Body of pancreas (tissue), 4 donors: ENCODE results near the gene EML3. TPM values are rescaled to one million over a fixed set of nuclear protein-coding genes. Genes with fewer than 3 reads are reported as not detected.

Experiments
- ATAC-seq: fragments of 150-250 bp; one replicate; pipeline ENCODE4 v1.9.1; 2016
- DNase-seq, 4 donors: peaks; one replicate each; pipeline ENCODE4 v3.0.0-alpha.2; 2019
- H3K27ac ChIP-seq, 4 donors: fragments of 200-600 bp; sonication (generic); 1 replicate in 3 of 4; 2 replicates in 1 of 4; pipeline versions ENCODE4 v1.5.1 to v1.6.1; 2016 to 2019; ENCODE audit warnings: mild to moderate bottlenecking in 1 of 4, mixed read lengths in 1 of 4, moderate library complexity in 1 of 4
- H3K27me3 ChIP-seq, 2 donors: fragments of 200-600 bp; sonication (generic); one replicate each; pipeline ENCODE4 v1.6.0; 2016; ENCODE audit warnings: mild to moderate bottlenecking in 1 of 2
- H3K36me3 ChIP-seq, 2 donors: fragments of 200-600 bp; sonication (generic); replicated peaks in 1 of 2; 2 replicates each; pipeline ENCODE4 v1.5.1; 2016; ENCODE audit warnings: low read depth in 2 of 2; ENCODE audit not compliant: insufficient read depth in 1 of 2
- H3K4me1 ChIP-seq: fragments of 200-600 bp; sonication (generic); one replicate; pipeline ENCODE4 v1.6.0; 2016
- H3K4me3 ChIP-seq, 2 donors: fragments of 200-600 bp; sonication (generic); 1 replicate in 1 of 2; 2 replicates in 1 of 2; pipeline ENCODE4 v1.5.1; 2016 to 2019
- H3K9me3 ChIP-seq, 3 donors: fragments of 200-600 bp; sonication (generic); 1 replicate in 2 of 3; 2 replicates in 1 of 3; pipeline ENCODE4 v1.5.1; 2016
- POLR2A ChIP-seq, 3 donors: fragments of 450-650 bp; IDR thresholded peaks; one replicate each; pipeline ENCODE4 v1.6.1; 2016; ENCODE audit warnings: antibody characterized with exemption in 3 of 3, mild to moderate bottlenecking in 2 of 3
- WGBS, 2 donors: methylation state at CpG; one replicate each; pipeline ENCODE4 v1.1.5; 2017; 5-methylcytosine and 5-hydroxymethylcytosine counted together
- intact Hi-C: fragments of 100-400 bp; cut with DNase I; formaldehyde crosslinking; loops from one replicate; pipeline ENCODE4 v1.15.1; 2023
- total RNA-seq, 2 donors: library from RNA; depleted of rRNA; stranded (reverse); fragments of >200 nt; gene quantifications; one replicate each; pipeline ENCODE4 v1.1.0, GENCODE V29; 2016
- TF ChIP-seq, protein P1 (sequence below), 7 experiments: fragments of 450-650 bp in 4 of 7; fragments of 200-600 bp in 3 of 7; sonication (generic) in 3 of 7; IDR thresholded peaks; one replicate each; pipeline ENCODE4 v1.5.1; 2016 to 2019; ENCODE audit warnings: antibody characterized with exemption in 7 of 7

EML3 gene
- total RNA-seq, 2 donors from 2014 or later: 31.4 to 69.9 TPM

DNA sequence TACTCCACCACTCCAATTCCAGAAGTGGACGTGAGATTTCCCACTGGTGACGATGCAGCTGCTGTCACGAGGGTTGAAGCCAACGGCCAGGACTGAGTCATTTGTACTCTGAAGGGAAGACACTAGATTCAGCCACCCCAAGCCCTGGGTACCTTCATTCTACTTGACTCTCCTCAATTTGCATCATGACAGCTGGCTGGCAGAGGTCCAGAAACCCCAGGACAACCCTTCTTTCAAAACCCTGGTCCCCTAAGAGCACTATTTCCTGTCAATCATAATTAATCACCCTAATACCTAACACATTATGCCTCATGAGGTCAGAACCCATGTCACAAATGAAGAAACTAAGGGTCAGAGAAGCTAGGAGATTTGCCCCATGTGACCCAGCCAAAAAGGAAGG, 4.9 kb downstream of the EML3 start:
- intact Hi-C loops: no loop called here
- no peaks in the 10 kb centered on the region for H3K27me3 ChIP-seq
- ATAC-seq (no peak), DNase-seq (no peak)
- H3K4me3 ChIP-seq: no peak overlapping the region
- H3K36me3 ChIP-seq: no peaks in the 10 kb centered on the region
- H3K9me3 ChIP-seq: no peaks in the 10 kb centered on the region
- WGBS, 2 donors: 87 to 96% methylated on average over 3 to 4 of the region's 4 CpGs
- TF ChIP-seq POLR2A (IDR thresholded peaks at IDR 0.05): no peak
- TF ChIP-seq, protein P1, sequence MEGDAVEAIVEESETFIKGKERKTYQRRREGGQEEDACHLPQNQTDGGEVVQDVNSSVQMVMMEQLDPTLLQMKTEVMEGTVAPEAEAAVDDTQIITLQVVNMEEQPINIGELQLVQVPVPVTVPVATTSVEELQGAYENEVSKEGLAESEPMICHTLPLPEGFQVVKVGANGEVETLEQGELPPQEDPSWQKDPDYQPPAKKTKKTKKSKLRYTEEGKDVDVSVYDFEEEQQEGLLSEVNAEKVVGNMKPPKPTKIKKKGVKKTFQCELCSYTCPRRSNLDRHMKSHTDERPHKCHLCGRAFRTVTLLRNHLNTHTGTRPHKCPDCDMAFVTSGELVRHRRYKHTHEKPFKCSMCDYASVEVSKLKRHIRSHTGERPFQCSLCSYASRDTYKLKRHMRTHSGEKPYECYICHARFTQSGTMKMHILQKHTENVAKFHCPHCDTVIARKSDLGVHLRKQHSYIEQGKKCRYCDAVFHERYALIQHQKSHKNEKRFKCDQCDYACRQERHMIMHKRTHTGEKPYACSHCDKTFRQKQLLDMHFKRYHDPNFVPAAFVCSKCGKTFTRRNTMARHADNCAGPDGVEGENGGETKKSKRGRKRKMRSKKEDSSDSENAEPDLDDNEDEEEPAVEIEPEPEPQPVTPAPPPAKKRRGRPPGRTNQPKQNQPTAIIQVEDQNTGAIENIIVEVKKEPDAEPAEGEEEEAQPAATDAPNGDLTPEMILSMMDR (IDR thresholded peaks at IDR 0.05): no peak
- H3K4me1 ChIP-seq: peaks cover 16% of the 10 kb centered on the region
- no peak overlapping the region for H3K27ac ChIP-seq

DNA sequence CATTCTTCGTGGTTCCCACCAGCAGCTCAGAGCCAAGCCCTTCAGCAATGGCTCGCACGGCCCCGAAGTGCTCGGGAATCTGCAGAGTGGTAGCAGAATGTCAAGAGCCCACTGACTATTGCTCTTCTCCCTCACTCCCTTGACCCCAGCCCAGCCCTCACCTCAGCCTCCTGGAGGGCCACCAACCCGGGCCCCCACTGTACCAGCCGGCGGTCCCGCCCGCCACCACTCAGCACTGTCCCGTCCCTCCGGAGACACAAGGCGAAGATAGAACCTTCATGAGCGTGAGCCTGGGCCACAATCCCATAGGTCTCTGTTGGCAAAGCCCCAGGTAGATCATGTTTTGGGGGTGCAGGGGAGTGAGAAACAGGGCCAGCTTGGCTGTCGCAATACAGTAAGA, 6.7 kb downstream of the EML3 start:
- Histone ChIP-seq H3K4me3 (no peak overlapping the region), H3K4me1 (peaks cover 14% of the 10 kb centered on the region), H3K9me3 (no peaks in the 10 kb centered on the region), H3K27ac (no peak overlapping the region), H3K36me3 (no peaks in the 10 kb centered on the region), H3K27me3 (no peaks in the 10 kb centered on the region)
- ATAC-seq (no peak), DNase-seq (no peak)
- TF ChIP-seq, protein P1 (IDR thresholded peaks at IDR 0.05): no peak
- no peak for TF ChIP-seq POLR2A (IDR thresholded peaks at IDR 0.05)
- 94 to 97% methylated on average over 7 to 15 of the region's 15 CpGs for WGBS, 2 donors
- intact Hi-C loops: no loop called here

DNA sequence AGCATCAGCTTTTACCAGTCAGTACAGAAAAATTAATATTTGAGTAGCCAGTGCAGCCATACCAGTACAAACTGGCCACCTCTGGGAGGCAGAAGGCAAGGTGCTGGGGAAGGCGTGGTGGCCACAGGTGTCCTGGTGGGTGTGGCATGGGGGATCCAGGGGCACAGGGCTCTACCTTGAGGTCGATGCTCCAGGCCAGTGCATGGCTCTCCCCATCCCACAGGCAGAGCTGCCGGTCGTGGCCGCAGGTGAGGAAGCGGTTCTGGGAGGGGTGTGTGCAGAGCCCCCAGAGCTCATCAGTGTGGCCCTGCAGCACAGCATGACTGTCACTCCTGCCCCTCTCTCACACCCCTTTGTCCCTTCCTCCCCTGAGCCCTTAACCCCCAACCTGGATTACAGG, 7.1 kb downstream of the EML3 start:
- no peak overlapping the region for H3K27ac ChIP-seq
- ATAC-seq (no peak), DNase-seq (no peak)
- no peaks in the 10 kb centered on the region for H3K27me3 ChIP-seq
- H3K4me3 ChIP-seq: no peak overlapping the region
- WGBS, 2 donors: 89 to 91% methylated on average over 5 to 6 of the region's 6 CpGs
- intact Hi-C loops: no loop called here
- no peak for TF ChIP-seq POLR2A (IDR thresholded peaks at IDR 0.05)
- TF ChIP-seq, protein P1 (IDR thresholded peaks at IDR 0.05): no peak
- no peaks in the 10 kb centered on the region for H3K36me3 ChIP-seq
- H3K4me1 ChIP-seq: peaks cover 17% of the 10 kb centered on the region
- no peaks in the 10 kb centered on the region for H3K9me3 ChIP-seq

DNA sequence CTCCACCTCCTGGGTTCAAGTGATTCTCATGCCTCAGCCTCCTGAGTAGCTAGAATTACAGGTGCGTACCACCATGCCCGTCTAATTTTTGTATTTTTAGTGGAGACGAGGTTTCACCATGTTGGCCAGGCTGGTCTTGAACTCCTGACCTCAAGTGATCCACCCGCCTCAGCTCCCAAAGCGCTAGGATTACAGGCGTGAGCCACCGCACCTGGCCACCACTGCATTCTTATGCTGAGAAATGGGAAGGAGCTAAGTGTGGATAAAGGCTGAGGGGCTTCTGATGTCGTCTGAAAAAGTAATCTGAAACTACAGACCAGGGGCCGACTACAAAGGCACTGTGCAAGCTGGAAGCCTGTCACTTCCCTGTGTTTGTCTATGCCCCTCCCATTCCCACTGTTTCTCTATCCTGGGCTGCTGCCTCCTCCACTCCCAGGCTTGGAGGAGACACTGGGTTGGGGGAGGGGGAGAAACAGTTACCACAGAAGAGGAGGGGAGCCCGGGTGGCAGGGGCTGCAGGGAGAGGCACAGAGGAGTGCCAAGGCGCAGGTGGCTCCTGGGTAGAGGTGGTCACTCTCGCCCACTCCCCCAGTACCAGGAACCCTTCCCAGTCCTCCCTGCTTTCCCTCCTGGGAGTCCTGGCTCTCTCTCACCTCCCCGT, 8.0 kb downstream of the EML3 start:
- no peak overlapping the region for H3K4me3 ChIP-seq
- H3K9me3 ChIP-seq: no peaks in the 10 kb centered on the region
- TF ChIP-seq POLR2A (IDR thresholded peaks at IDR 0.05): no peak
- TF ChIP-seq, protein P1 (IDR thresholded peaks at IDR 0.05): no peak
- peaks cover 26% of the 10 kb centered on the region for H3K4me1 ChIP-seq
- ATAC-seq: no peak
- no peaks in the 10 kb centered on the region for H3K36me3 ChIP-seq
- 84 to 86% methylated on average over 11 to 13 of the region's 13 CpGs for WGBS, 2 donors
- no peak overlapping the region for H3K27ac ChIP-seq
- intact Hi-C loops: no loop called here
- no peaks in the 10 kb centered on the region for H3K27me3 ChIP-seq
- no peak for DNase-seq

DNA sequence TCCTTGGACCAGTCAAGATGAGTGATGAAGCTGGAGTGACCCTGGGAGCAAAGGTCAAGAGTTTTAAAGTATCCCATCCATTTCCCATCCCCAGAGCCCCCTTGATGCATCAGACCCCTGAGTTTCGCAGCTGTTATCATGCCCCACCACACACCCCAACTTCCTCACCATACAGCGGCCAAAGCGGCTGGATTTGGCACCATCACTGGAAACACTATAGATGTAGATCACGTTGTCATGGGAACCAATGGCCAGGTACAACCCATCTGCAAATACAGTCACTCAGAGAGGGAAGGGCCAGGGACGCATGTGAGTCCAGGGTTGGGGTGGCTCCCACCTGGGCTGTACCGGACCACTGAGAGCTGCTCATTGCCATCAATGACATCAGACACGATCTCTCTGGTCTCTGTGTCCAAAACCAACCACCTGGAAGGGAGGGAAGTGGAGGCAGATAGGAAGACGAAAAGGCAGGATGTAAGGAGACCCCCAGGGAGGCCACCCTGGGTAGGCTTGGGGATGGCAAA, 8.7 kb downstream of the EML3 start:
- intact Hi-C loops: no loop called here
- Histone ChIP-seq H3K27ac (no peak overlapping the region), H3K4me1 (peaks cover 34% of the 10 kb centered on the region), H3K4me3 (no peak overlapping the region), H3K27me3 (no peaks in the 10 kb centered on the region), H3K36me3 (no peaks in the 10 kb centered on the region), H3K9me3 (no peaks in the 10 kb centered on the region)
- no peak for TF ChIP-seq POLR2A (IDR thresholded peaks at IDR 0.05)
- TF ChIP-seq, protein P1 (IDR thresholded peaks at IDR 0.05): no peak
- DNase-seq: no peak
- WGBS, 2 donors: 81 to 94% methylated on average over 8 of the region's 8 CpGs
- ATAC-seq: no peak
